ENCODE measurements around the gene IGSF11. TPM values are rescaled to one million over a fixed set of nuclear protein-coding genes. Genes with fewer than 3 reads are reported as not detected.

The IGSF11 gene
- total and polyA plus RNA-seq, 9 of the 15 experiments (the other 6 are each of a cell fraction or from before 2014, with no cell fraction given), result 1.2 to 2.8 (median 1.7) TPM

DNA sequence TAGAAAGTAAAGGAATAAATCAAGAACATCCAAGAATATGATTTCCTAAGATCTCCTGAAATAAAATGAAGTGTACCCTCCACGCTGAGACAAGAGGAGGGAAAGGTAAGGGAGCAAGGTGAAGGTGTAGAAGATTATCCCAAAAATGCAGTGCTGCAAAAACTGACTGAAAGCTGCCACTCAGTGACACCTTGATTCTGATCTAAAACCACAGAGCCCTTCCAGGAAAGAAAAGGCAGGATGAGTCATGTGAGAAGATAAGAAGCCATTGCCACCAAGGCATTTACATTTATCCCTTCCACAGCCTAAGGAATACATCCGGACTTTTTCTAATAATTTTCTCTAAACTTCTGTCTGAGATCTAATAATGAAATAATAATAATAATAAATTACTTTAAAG, 49.9 kb downstream of the IGSF11 start (continued):
- TF ChIP-seq TEAD4 (IDR thresholded peaks at IDR 0.05; ENCODE audit: low read length), result 0 out of 2 replicates have a peak, but pooled peaks have one; percentile 16
- TF ChIP-seq TEAD4 (CRISPR knock-in tag; IDR thresholded peaks at IDR 0.05; ENCODE audit: borderline replicate concordance), result no peak
- TF ChIP-seq PKNOX1 (IDR thresholded peaks at IDR 0.05), result peak; percentile 92
- no peak for TF ChIP-seq MAFF (IDR thresholded peaks at IDR 0.05; ENCODE audit: low read length)
- no peak for TF ChIP-seq NFXL1 (CRISPR knock-in tag; IDR thresholded peaks at IDR 0.05)
- peak; percentile 79 for TF ChIP-seq STAT5A (IDR thresholded peaks at IDR 0.05; ENCODE audit: borderline replicate concordance, low read length)
- TF ChIP-seq HNRNPH1 (optimal IDR thresholded peaks at IDR 0.05; ENCODE audit: low read depth, low read length), result no peak
- TF ChIP-seq RFX1 (IDR thresholded peaks at IDR 0.05), result no peak
- TF ChIP-seq MTA1 (IDR thresholded peaks at IDR 0.05; ENCODE audit: borderline replicate concordance), result peak; percentile 46; the same call in 1 of the 2 replicates
- peak; percentile 90 for TF ChIP-seq DPF2 (IDR thresholded peaks at IDR 0.05)
- TF ChIP-seq CREB5 (CRISPR knock-in tag; IDR thresholded peaks at IDR 0.05), result no peak
- TF ChIP-seq REST (IDR thresholded peaks at IDR 0.05; ENCODE audit: borderline replicate concordance), result no peak; the same call in 1 of the 2 replicates
- no peak for TF ChIP-seq REST (CRISPR knock-in tag; IDR thresholded peaks at IDR 0.05; ENCODE audit: low read depth)
- TF ChIP-seq, protein P1, sequence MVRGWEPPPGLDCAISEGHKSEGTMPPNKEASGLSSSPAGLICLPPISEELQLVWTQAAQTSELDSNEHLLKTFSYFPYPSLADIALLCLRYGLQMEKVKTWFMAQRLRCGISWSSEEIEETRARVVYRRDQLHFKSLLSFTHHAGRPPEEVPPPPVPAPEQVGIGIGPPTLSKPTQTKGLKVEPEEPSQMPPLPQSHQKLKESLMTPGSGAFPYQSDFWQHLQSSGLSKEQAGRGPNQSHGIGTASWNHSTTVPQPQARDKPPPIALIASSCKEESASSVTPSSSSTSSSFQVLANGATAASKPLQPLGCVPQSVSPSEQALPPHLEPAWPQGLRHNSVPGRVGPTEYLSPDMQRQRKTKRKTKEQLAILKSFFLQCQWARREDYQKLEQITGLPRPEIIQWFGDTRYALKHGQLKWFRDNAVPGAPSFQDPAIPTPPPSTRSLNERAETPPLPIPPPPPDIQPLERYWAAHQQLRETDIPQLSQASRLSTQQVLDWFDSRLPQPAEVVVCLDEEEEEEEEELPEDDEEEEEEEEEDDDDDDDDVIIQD (CRISPR knock-in tag; IDR thresholded peaks at IDR 0.05), result no peak
- no peak for TF ChIP-seq CCNT2 (IDR thresholded peaks at IDR 0.05; ENCODE audit: borderline replicate concordance, extremely low read depth, insufficient read length, low read depth, low read length)
- TF ChIP-seq MAFK (IDR thresholded peaks at IDR 0.05; ENCODE audit: low read length), result 0 out of 2 replicates have a peak, but pooled peaks have one; percentile 14
- peak; percentile 46; the same call in 1 of the 2 replicates for TF ChIP-seq HDAC2 (IDR thresholded peaks at IDR 0.05)
- no peak for TF ChIP-seq ZNF3 (CRISPR knock-in tag; IDR thresholded peaks at IDR 0.05)
